Caco-2 (cell line): ENCODE measurements around the gene SLC24A4. TPM values are rescaled to one million over a fixed set of nuclear protein-coding genes. Genes with fewer than 3 reads are reported as not detected.

Experiments
- BruUV-seq: library from RNA; stranded (reverse); fragments of 400-500 nt; replicated peaks from 2 replicates; lab custom pipeline; 2021; lab: Mats Ljungman, UMichigan
- CTCF ChIA-PET: fragments of 300-600 bp; sonication (Branson Sonifier 250); formaldehyde crosslinking; loops from one replicate; lab custom pipeline; 2022; ENCODE audit warnings: antibody characterized with exemption; lab: Charles Lee
- POLR2A ChIA-PET: fragments of 300-600 bp; sonication (Branson Sonifier 250); formaldehyde crosslinking; loops from one replicate; lab custom pipeline; 2022; ENCODE audit warnings: antibody characterized with exemption; lab: Charles Lee
- DNase-seq, 2 experiments: peaks; one replicate each; pipeline versions ENCODE4 v3.0.0 to v3.0.0-alpha.2; 2020 to 2022
- H3K27me3 ChIP-seq: replicated peaks from 2 replicates; pipeline ENCODE4 v1.6.0; 2011; ENCODE audit warnings: low read length; ENCODE audit not compliant: control insufficient read depth, insufficient read depth
- H3K36me3 ChIP-seq: 2 replicates; pipeline ENCODE4 v1.5.1; 2011; ENCODE audit warnings: low read length; ENCODE audit not compliant: control insufficient read depth, insufficient read depth
- H3K4me1 ChIP-seq: fragments of 250-450 bp; sonication (Bioruptor Pico); 2 replicates; pipeline ENCODE4 v1.5.1; 2020; ENCODE audit warnings: mild to moderate bottlenecking
- H3K4me3 ChIP-seq: 2 replicates; pipeline ENCODE4 v1.5.1; 2011; ENCODE audit warnings: low read depth, mild to moderate bottlenecking, control low read depth, low read length
- H3K9me3 ChIP-seq: fragments of 250-450 bp; sonication (Bioruptor Pico); 2 replicates; pipeline ENCODE4 v1.5.1; 2020; ENCODE audit warnings: mild to moderate bottlenecking, moderate library complexity
- H3K27ac Mint-ChIP-seq: one replicate; pipeline ENCODE4 v1.8.0; 2022; ENCODE audit warnings: mixed read lengths; ENCODE audit not compliant: unreplicated experiment
- H3K27me3 Mint-ChIP-seq: one replicate; pipeline ENCODE4 v1.8.0; 2022; ENCODE audit warnings: mixed read lengths; ENCODE audit not compliant: insufficient read depth, unreplicated experiment
- H3K36me3 Mint-ChIP-seq: one replicate; pipeline ENCODE4 v1.8.0; 2022; ENCODE audit warnings: mild to moderate bottlenecking, mixed read lengths; ENCODE audit not compliant: insufficient read depth, unreplicated experiment
- H3K4me1 Mint-ChIP-seq: one replicate; pipeline ENCODE4 v1.8.0; 2022; ENCODE audit warnings: low read depth, mixed read lengths; ENCODE audit not compliant: unreplicated experiment
- H3K4me3 Mint-ChIP-seq: one replicate; pipeline ENCODE4 v1.8.0; 2022; ENCODE audit warnings: mild to moderate bottlenecking, moderate library complexity, mixed read lengths; ENCODE audit not compliant: unreplicated experiment
- H3K9me3 Mint-ChIP-seq: one replicate; pipeline ENCODE4 v1.8.0; 2022; ENCODE audit warnings: mixed read lengths; ENCODE audit not compliant: unreplicated experiment
- CTCF ChIP-seq, 2 experiments: fragments of 200-600 bp in 1 of 2; IDR thresholded peaks; 1 replicate in 1 of 2; 2 replicates in 1 of 2; pipeline versions ENCODE4 v1.5.1 to v1.8.0; 2011 to 2022; ENCODE audit warnings: antibody characterized with exemption in 1 of 2, control low read depth in 1 of 2, inconsistent platforms in 1 of 2, low read depth in 1 of 2, low read length in 1 of 2, mild to moderate bottlenecking in 1 of 2, moderate library complexity in 1 of 2; ENCODE audit not compliant: insufficient read depth in 1 of 2, severe bottlenecking in 1 of 2, unreplicated experiment in 1 of 2
- intact Hi-C: fragments of 100-400 bp; cut with micrococcal nuclease; formaldehyde crosslinking; loops from one replicate; pipeline ENCODE4 v1.10.0; 2022; ENCODE audit not compliant: unreplicated experiment
- total RNA-seq: library from RNA; stranded (reverse); gene quantifications from 2 replicates; pipeline ENCODE4 v1.2.3, GENCODE V29; 2022

Gene SLC24A4
- total RNA-seq, 1 experiment from 2014 or later: not detected

- DNase-seq: peak in 1 of 2 experiments; percentile 59
- ChIA-PET CTCF (no interaction called here), POLR2A (no interaction called here)
- Mint-ChIP-seq H3K4me3 (no peak overlapping the region), H3K4me1 (no peaks in the 10 kb centered on the region), H3K9me3 (no peaks in the 10 kb centered on the region), H3K36me3 (no peaks in the 10 kb centered on the region), H3K27me3 (no peaks in the 10 kb centered on the region), H3K27ac (no peak overlapping the region)
- H3K36me3 ChIP-seq: no peaks in the 10 kb centered on the region
- H3K9me3 ChIP-seq: no peaks in the 10 kb centered on the region
- H3K4me1 ChIP-seq: peaks cover 7% of the 10 kb centered on the region; the same call in 1 of the 2 replicates
- peak; percentile 38 to 47 for TF ChIP-seq CTCF (IDR thresholded peaks at IDR 0.05; ENCODE audit: insufficient read depth in 1 of 2, low read depth in 1 of 2, low read length in 1 of 2, severe bottlenecking in 1 of 2, unreplicated experiment in 1 of 2)
- H3K27me3 ChIP-seq: no peaks in the 10 kb centered on the region
- intact Hi-C loops: no loop called here
- H3K4me3 ChIP-seq: no peak overlapping the region
- no TSS peak for BruUV-seq
Observed at GRCh38 chr14:92456215-92457015, 133.4 kb downstream of the SLC24A4 start.

GRCh38 chr14:92457016-92457565 lies 134.1 kb downstream of the SLC24A4 start:
- H3K27me3 Mint-ChIP-seq: no peaks in the 10 kb centered on the region
- intact Hi-C loops: no loop called here
- TF ChIP-seq CTCF (IDR thresholded peaks at IDR 0.05; ENCODE audit: insufficient read depth in 1 of 2, low read depth in 1 of 2, low read length in 1 of 2, severe bottlenecking in 1 of 2, unreplicated experiment in 1 of 2): no peak

GRCh38 chr14:92458136-92459029 lies 135.4 kb downstream of the SLC24A4 start:
- TF ChIP-seq CTCF (IDR thresholded peaks at IDR 0.05; ENCODE audit: insufficient read depth in 1 of 2, low read depth in 1 of 2, low read length in 1 of 2, severe bottlenecking in 1 of 2, unreplicated experiment in 1 of 2): no peak
- H3K4me3 ChIP-seq: no peak overlapping the region
- Mint-ChIP-seq H3K4me1 (no peaks in the 10 kb centered on the region), H3K27me3 (no peaks in the 10 kb centered on the region), H3K9me3 (no peaks in the 10 kb centered on the region), H3K36me3 (no peaks in the 10 kb centered on the region), H3K27ac (no peak overlapping the region), H3K4me3 (no peak overlapping the region)
- peaks cover 7% of the 10 kb centered on the region; the same call in 1 of the 2 replicates for H3K4me1 ChIP-seq
- H3K27me3 ChIP-seq: no peaks in the 10 kb centered on the region
- no peaks in the 10 kb centered on the region for H3K9me3 ChIP-seq
- CTCF ChIA-PET: no interaction called here
- DNase-seq: no peak
- POLR2A ChIA-PET: no interaction called here
- BruUV-seq: no TSS peak
- intact Hi-C loops: no loop called here
- no peaks in the 10 kb centered on the region for H3K36me3 ChIP-seq

More at GRCh38 chr14:92457016-92457565, 134.1 kb downstream of the SLC24A4 start:
- ChIA-PET CTCF (no interaction called here), POLR2A (no interaction called here)
- Histone ChIP-seq H3K36me3 (no peaks in the 10 kb centered on the region), H3K4me3 (no peak overlapping the region), H3K27me3 (no peaks in the 10 kb centered on the region), H3K9me3 (no peaks in the 10 kb centered on the region), H3K4me1 (peaks cover 7% of the 10 kb centered on the region; the same call in 1 of the 2 replicates)
- Mint-ChIP-seq H3K27ac (no peak overlapping the region), H3K4me3 (no peak overlapping the region), H3K4me1 (no peaks in the 10 kb centered on the region), H3K9me3 (no peaks in the 10 kb centered on the region), H3K36me3 (no peaks in the 10 kb centered on the region)
- DNase-seq: no peak
- no TSS peak for BruUV-seq
